GM21825 (cell line): ENCODE results near the gene MZB1.
"Not testable (repeated sequence)": the region's sequence is repeated elsewhere in the genome, so short reads cannot be mapped to it uniquely, and the experiment has no call there.

ENCODE experiments used
- ATAC-seq: cut with Tn5 transposase; IDR thresholded peaks from one replicate; pipeline ENCODE4 v1.9.1; 2021; ENCODE audit warnings: mild to moderate bottlenecking, moderate library complexity; ENCODE audit not compliant: unreplicated experiment

The MZB1 gene

DNA sequence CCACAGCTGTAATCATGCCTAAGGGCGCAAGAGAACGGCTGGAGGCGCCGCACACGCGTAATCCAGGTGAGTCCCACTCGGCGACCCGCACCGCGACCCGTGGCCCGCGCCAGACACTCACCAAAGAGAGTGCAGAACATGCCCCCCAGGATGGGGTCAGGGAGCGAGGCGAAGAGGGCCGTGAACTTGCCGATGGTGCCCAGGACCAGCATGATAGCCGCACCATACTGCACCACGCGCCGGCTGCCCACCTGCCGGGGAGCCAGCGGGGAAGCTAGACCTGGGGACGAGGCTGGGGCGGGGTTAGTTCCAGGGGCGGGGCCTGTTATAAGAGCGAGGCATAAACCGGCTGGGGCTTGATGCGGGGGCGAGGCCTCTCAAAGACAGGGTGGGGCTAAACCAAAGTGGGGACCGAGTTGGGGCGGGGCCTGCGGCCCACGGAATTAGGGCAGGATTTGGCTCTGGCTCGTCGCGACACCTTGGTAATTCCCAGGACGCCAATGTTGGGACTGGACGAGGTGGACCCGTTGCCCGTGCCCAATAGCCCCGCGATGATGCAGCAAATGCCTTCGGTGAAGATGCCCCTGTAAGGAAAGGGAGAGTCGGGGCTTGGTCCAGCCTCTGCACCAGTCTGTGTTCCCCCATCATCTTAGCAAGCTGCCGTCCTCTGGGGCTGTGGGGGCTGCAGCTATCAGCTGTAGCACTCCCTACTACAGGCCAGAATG is 11.4 kb downstream of the MZB1 start:
- ATAC-seq: no peak

- no peak for ATAC-seq
These were observed 12.5 kb downstream of the MZB1 start for GRCh38 chr5:139377226-139377625.

GRCh38 chr5:139376364-139376763 is 13.3 kb downstream of the MZB1 start:
- ATAC-seq: no peak

GRCh38 chr5:139374909-139375308 is 14.8 kb downstream of the MZB1 start:
- ATAC-seq: no peak

DNA sequence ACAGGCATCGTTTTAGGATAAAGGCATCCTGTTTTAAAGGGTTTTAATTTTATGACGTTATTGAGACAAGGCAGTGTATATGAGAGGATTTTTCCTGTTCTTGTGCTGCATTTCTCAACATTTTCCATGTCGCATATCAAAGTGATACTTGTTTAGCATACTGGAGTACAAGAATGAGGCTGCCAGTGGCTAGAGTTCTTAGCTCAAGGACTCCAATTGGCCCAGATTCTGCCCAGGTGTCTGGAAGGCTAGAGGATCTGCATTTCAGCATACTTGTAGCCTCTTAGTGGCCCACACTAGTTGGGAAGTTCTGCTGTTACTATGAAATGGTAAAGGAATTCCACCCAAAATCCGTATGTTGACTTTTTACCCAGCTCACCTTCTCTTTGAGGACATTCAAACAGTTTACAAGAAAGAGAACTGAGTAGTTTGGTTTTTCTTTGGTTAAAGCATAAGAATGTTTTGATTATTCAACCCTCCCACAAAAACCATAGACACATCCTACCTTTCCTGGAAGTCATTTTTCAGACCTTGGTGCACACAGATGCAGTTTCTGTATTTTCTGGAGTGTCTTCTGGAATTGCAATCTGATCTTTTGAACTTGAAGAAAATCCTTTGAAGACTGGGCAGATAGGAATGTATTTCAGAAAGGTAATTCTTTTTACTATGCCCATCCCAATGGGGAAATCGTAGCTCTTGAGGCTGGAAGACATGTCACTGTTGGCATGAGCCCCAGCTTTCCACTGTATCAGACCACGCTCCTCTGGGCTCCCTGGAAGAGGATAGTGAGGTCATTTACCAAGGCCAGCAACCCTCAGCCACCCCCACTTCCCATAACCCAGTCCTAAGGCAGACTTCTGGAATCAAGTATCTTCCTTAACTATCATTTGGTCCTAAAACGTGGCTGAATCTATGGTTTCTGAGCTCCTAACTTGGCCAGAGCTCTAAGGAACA is 18.0 kb downstream of the MZB1 start:
- ATAC-seq: no peak

DNA sequence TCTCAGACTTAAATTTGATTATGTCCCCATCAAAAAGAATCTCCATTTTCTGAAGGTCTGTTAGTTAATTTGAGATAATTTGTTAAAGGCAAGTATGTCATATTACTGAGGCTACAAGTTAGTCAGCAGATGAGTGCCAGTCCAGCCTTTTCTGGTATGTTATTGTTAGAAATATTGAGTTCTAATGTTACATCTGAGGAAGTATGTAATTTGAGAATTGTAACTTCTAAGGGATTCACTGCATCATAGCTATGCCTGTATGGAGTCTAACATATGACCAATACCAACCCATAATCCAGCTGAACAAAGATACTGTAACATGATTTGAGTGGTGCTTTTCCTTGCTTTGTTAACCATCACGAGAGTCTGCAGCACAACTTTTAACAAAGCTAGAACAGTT is 20.5 kb downstream of the MZB1 start:
- no peak for ATAC-seq

- ATAC-seq: no peak
These were observed 21.1 kb downstream of the MZB1 start for GRCh38 chr5:139368613-139369012.

GRCh38 chr5:139364466-139364865 is 25.2 kb downstream of the MZB1 start:
- no peak for ATAC-seq

DNA sequence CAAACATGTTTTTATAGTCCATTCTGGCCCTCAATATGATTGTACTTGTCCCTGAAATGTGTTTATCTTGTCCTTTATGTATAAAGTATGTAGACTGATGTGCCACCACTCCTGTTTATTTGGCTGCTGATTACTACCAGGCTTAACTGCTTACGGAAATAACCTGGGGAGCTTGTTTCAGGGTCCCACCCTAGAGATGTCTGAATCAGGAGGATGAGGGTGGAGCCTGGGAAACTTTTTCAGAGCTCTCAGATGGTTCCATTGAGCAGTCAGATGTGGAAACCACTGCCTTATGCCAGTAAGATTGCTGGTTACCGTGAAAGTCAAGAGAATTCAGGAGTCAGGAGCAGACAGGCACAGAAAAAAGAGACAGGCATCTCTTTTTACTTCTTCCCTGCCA is 25.8 kb downstream of the MZB1 start:
- no peak for ATAC-seq

DNA sequence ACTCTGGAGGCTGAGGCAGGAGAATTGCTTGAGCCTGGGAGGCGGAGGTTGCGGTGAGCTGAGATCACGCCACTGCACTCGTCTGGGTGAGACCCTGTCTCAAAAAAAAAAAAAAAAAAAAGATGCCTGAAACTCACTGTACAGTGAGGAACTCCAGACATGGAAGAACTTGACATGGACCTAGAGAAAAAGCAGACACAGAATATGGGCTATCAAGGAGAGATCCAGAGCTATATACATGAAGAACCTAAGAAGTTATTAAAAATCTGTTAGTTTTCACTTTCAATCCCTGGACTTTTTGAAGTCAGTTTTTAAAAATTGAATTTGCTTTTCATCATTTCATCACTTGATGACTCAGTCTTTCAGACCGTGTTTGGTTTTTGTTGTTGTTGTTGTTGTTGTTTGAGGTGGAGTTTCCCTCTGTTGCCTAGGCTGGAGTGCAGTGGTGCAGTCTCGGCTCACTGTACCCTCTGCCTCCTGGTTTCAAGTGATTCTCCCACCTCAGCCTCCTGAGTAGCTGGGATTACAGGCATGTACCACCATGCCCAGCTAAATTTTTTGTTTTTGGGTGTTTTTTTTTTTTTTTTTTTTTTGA is 27.8 kb downstream of the MZB1 start:
- no peak for ATAC-seq

DNA sequence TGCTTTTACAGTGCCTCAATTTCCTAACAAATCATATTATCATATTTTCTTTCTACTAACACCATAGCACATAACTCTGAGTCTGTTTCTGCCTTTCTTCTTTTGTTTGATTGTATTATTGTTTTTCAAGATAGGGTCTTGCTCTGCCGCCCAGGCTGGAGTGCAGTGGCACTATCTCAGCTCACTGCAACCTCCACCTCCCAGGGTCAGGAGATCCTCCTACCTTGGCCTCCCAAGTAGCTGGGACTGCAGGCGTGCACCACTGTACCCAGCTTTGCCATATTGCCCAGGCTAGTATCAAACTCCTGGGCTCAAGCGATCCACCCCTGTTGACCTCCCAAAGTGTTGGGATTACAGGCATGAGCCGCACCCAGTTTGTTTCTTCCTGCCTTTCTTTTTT is 29.3 kb downstream of the MZB1 start:
- ATAC-seq: no peak

- no peak for ATAC-seq
These were observed 31.6 kb downstream of the MZB1 start for GRCh38 chr5:139358064-139358463.

DNA sequence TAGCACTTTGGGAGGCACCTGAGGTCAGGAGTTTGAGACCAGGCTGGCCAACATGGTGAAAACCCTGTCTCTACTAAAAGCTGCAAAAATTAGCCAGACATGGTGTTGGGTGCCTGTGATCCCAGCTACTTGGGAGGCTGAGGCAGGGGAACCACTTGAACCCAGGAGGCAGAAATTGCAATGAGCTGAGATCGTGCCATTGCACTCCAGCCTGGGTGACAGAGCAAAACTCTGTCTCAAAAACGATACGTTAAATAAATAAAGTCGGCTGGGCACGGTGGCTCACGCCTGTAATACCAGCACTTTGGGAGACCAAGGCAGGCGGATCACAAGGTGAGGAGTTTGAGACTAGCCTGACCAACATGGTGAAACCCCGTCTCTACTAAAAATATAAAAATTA is 33.8 kb downstream of the MZB1 start:
- not testable (repeated sequence) for ATAC-seq

DNA sequence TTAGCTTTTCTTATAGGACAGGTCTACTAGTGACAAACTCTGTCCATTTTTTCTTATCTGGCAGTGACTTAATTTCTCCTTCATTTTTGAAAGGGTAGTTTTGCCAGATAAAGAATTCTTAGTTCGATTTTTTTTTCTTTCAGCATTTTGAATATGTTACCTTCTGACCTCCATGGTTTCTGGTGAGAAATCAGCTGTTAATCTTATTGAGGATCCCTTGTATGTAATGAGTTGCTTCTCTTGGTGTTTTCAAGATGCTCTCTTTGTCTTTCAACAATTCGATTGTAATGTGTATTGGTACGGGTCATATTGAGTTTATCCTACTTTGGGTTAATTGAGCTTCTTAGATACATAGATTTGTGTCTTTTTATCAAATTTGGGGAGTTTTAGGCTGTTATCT is 35.5 kb downstream of the MZB1 start:
- no peak for ATAC-seq

GRCh38 chr5:139347863-139348262 is 41.9 kb downstream of the MZB1 start:
- ATAC-seq: not testable (repeated sequence)

DNA sequence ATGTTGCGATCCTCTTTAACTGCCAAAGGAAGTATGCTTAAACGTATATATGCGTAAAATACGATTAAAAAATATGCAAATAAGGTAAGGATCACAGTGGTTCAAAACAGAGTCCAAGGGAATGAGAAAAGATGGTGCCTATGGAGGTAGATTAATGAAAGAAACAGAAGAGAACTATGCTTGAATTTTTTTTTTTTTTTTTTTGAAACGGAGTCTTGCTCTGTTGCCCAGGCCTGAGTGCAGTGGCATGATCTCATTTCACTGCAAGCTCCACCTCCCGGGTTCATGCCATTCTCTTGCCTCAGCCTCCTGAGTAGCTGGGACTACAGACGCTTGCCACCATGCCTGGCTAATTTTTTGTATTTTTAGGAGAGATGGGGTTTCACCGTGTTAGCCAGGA is 44.3 kb downstream of the MZB1 start:
- not testable (repeated sequence) for ATAC-seq

DNA sequence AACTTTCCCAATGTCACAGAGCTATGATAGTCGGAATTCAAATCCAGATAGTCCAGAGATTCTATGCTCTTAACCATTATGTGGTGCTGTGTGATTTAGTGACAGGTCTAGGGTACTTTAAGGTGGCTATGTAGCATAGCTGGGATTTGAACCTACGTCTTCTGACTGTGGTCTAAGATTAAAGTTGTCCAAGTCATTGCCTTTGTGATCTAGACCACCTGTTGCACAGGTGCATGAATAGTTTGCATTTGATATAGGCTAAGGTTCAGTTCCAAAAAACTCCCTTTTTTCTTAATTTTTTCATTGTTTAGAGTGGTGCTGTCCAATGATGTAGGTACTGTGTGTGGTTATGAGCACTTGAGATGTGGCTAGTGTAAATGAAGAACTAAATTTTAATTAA is 45.5 kb downstream of the MZB1 start:
- ATAC-seq: no peak

GRCh38 chr5:139343476-139343875 is 46.2 kb downstream of the MZB1 start:
- ATAC-seq: no peak

DNA sequence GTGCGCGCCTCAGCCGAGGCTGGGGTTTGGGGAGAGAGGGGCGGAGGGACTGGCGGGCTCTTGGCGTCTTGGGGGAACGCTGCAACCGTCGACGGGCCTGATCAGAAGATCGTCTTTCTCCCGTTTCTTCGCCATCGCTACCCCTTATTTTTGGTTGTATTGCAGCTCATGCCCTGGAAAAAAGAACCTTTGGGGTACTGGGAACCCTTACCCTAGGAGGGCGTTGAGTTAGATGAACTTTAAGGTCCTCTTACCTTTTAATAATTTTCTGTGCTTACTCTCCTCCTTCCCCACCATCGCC is 47.3 kb downstream of the MZB1 start:
- ATAC-seq: peak; percentile 49

GRCh38 chr5:139341689-139342422 is 47.9 kb downstream of the MZB1 start, which contains the start of gene PAIP2:
PAIP2 (plus strand) TSS chr5:139341854; CDS start chr5:139363785, 21,931 bp downstream.
- peak; percentile 89 for ATAC-seq

DNA sequence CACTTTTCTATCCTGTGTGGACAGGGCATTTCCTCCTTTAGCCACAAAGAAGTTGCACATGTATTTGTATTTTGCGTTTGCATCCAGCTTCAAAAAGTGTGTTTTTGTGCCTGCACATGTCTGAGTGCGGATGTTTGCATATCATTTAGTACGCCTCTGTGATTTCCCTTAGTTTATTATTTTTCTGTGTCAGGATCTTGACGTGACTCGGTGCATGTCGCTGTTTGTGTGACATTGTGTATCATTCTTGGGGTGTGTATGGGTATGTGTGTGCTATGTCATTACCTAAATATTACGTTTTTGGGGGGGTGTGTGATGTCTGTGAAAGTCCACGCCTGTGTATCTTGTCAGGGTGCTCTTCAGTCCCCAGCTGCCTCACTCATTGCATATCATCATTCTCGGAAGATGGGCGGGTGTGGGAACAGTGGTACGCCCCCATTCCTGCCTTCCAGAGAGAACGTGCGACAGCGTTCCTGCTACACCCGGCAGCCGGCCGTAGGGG is 48.5 kb downstream of the MZB1 start:
- ATAC-seq: no peak
